B cell (primary cell): Measurements from ENCODE around the gene ORM1. TPM values are rescaled to one million over a fixed set of nuclear protein-coding genes. Genes with fewer than 3 reads are reported as not detected.

ENCODE experiments used
- ATAC-seq: fragments of 200-7000 bp; cut with Tn5 transposase; one replicate; pipeline ENCODE4 v1.10.0; 2021; ENCODE audit warnings: low read depth, mild to moderate bottlenecking, moderate number of reproducible peaks, moderate library complexity
- CTCF ChIA-PET: fragments of 350-600 bp; sonication (Branson Sonifier 250); formaldehyde crosslinking; loops from one replicate; lab custom pipeline; 2021; ENCODE audit warnings: antibody characterized with exemption, inconsistent platforms; lab: Charles Lee
- POLR2A ChIA-PET: fragments of 350-600 bp; sonication (Branson Sonifier 250); formaldehyde crosslinking; loops from one replicate; lab custom pipeline; 2021; ENCODE audit warnings: antibody characterized with exemption; lab: Charles Lee
- DNase-seq: peaks from one replicate; pipeline ENCODE4 v3.0.0; 2013
- H2AFZ ChIP-seq: 2 replicates; pipeline ENCODE4 v1.6.1; 2012; ENCODE audit warnings: mild to moderate bottlenecking, low read depth, low read length; ENCODE audit not compliant: insufficient read depth, poor library complexity, severe bottlenecking
- H3K27ac ChIP-seq, 2 donors: 1 replicate in 1 of 2; 2 replicates in 1 of 2; pipeline ENCODE4 v1.5.1; 2012 to 2013; ENCODE audit warnings: low read length in 2 of 2, mild to moderate bottlenecking in 2 of 2, moderate library complexity in 1 of 2
- H3K27me3 ChIP-seq, 4 experiments: fragments of 200-600 bp in 1 of 4; sonication (generic) in 1 of 4; replicated peaks in 1 of 4; 1 replicate in 2 of 4; 2 replicates in 2 of 4; pipeline versions ENCODE4 v1.6.1 to v1.7.0; 2013 to 2016; ENCODE audit warnings: low read length in 3 of 4, mild to moderate bottlenecking in 2 of 4, mixed read lengths in 1 of 4, moderate library complexity in 1 of 4; ENCODE audit not compliant: insufficient read depth in 4 of 4, control insufficient read depth in 3 of 4; ENCODE audit errors: control extremely low read depth in 1 of 4
- H3K36me3 ChIP-seq, 2 experiments: replicated peaks in 1 of 2; 1 replicate in 1 of 2; 2 replicates in 1 of 2; pipeline versions ENCODE4 v1.6.1 to v1.7.1; 2013; ENCODE audit warnings: low read length in 1 of 2; ENCODE audit not compliant: insufficient read depth in 2 of 2, control insufficient read depth in 1 of 2; ENCODE audit errors: control extremely low read depth in 1 of 2, extremely low read depth in 1 of 2
- H3K4me1 ChIP-seq, 2 donors: fragments of 200-600 bp in 1 of 2; sonication (generic) in 1 of 2; 1 replicate in 1 of 2; 2 replicates in 1 of 2; pipeline versions ENCODE4 v1.5.1 to v1.6.1; 2013 to 2017; ENCODE audit warnings: low read length in 2 of 2; ENCODE audit not compliant: control insufficient read depth in 2 of 2, insufficient read depth in 2 of 2
- H3K4me2 ChIP-seq: replicated peaks from 2 replicates; pipeline ENCODE3; 2012; ENCODE audit warnings: mild to moderate bottlenecking, low read depth, low read length; ENCODE audit not compliant: poor library complexity, severe bottlenecking
- H3K4me3 ChIP-seq, 5 experiments: fragments of 200-600 bp in 1 of 5; sonication (generic) in 1 of 5; 1 replicate in 3 of 5; 2 replicates in 2 of 5; pipeline versions ENCODE4 v1.5.1 to v1.7.0; 2011 to 2016; ENCODE audit warnings: low read length in 4 of 5, mild to moderate bottlenecking in 4 of 5, low read depth in 2 of 5, control low read depth in 1 of 5, moderate library complexity in 1 of 5; ENCODE audit not compliant: insufficient read depth in 1 of 5; ENCODE audit errors: control extremely low read depth in 1 of 5, extremely low read depth in 1 of 5
- H3K79me2 ChIP-seq: fragments of 200-600 bp; sonication (generic); one replicate; pipeline ENCODE4 v1.6.0; 2016; ENCODE audit warnings: low read length; ENCODE audit not compliant: control insufficient read depth, insufficient read depth
- H3K9ac ChIP-seq: fragments of 200-600 bp; sonication (generic); 2 replicates; pipeline ENCODE4 v1.6.1; 2017; ENCODE audit warnings: mild to moderate bottlenecking, low read length, moderate library complexity
- H3K9me3 ChIP-seq, 3 donors: one replicate each; pipeline versions ENCODE4 v1.6.1 to v1.7.1; 2013; ENCODE audit warnings: low read length in 2 of 3; ENCODE audit not compliant: control insufficient read depth in 2 of 3, insufficient read depth in 1 of 3; ENCODE audit errors: control extremely low read depth in 1 of 3
- H4K20me1 ChIP-seq: 2 replicates; pipeline ENCODE4 v1.6.0; 2012; ENCODE audit warnings: mild to moderate bottlenecking, low read length; ENCODE audit not compliant: insufficient read depth, control insufficient read depth, poor library complexity, severe bottlenecking
- H3K27ac Mint-ChIP-seq: one replicate; pipeline ENCODE4 v1.8.0; 2021; ENCODE audit warnings: mixed read lengths
- H3K27me3 Mint-ChIP-seq: one replicate; pipeline ENCODE4 v1.8.0; 2021; ENCODE audit warnings: mixed read lengths
- H3K4me1 Mint-ChIP-seq: one replicate; pipeline ENCODE4 v1.8.0; 2021; ENCODE audit warnings: mixed read lengths
- H3K4me3 Mint-ChIP-seq: one replicate; pipeline ENCODE4 v1.8.0; 2021; ENCODE audit warnings: mixed read lengths
- H3K9me3 Mint-ChIP-seq: one replicate; pipeline ENCODE4 v1.8.0; 2022; ENCODE audit warnings: mixed read lengths; ENCODE audit not compliant: insufficient read depth
- CTCF ChIP-seq: fragments of 200-600 bp; IDR thresholded peaks from one replicate; pipeline ENCODE4 v1.8.0; 2022; ENCODE audit warnings: antibody characterized with exemption, mild to moderate bottlenecking
- EZH2 ChIP-seq: IDR thresholded peaks from 2 replicates; pipeline ENCODE4 v1.6.1; 2012; ENCODE audit warnings: borderline replicate concordance, low read depth, mild to moderate bottlenecking, moderate library complexity, low read length; ENCODE audit not compliant: insufficient read depth, poor library complexity, severe bottlenecking
- WGBS: methylation state at CpG from one replicate; pipeline ENCODE4 v1.1.5; 2013; ENCODE audit warnings: missing lambda C conversion rate; ENCODE audit not compliant: insufficient coverage; 5-methylcytosine and 5-hydroxymethylcytosine counted together
- intact Hi-C: fragments of 100-400 bp; cut with micrococcal nuclease; formaldehyde crosslinking; loops from one replicate; pipeline ENCODE4 v1.10.0; 2022
- polyA plus RNA-seq: library from polyadenylated mRNA; depleted of rRNA; stranded (reverse); fragments of >200 nt; gene quantifications from 2 replicates; pipeline ENCODE4 v1.2.3, GENCODE V29; 2012
- total RNA-seq, 2 donors: library from RNA; stranded (reverse); fragments of 120-200 nt in 1 of 2; gene quantifications; 1 replicate in 1 of 2; 2 replicates in 1 of 2; pipeline versions ENCODE4 v1.2.3 to v1.2.4, GENCODE V29; 2013 to 2022

Gene ORM1
- total and polyA plus RNA-seq, 2 donors (not counting 1 experiment from before 2014, with no cell fraction given), result 0.13 TPM; not detected in 1

GRCh38 chr9:114367772-114368569, 45.1 kb downstream of the ORM1 start:
- Mint-ChIP-seq H3K4me3 (peak overlapping the region; percentile 71), H3K4me1 (peaks cover 94% of the 10 kb centered on the region), H3K9me3 (peaks cover 3% of the 10 kb centered on the region), H3K27me3 (no peaks in the 10 kb centered on the region), H3K27ac (peak overlapping the region; percentile 90)
- H3K27me3 ChIP-seq, result no peaks in the 10 kb centered on the region
- TF ChIP-seq CTCF (no peak), EZH2 (no peak)
- H4K20me1 ChIP-seq, result no peaks in the 10 kb centered on the region
- peak overlapping the region; percentile 80 for H3K27ac ChIP-seq
- peak overlapping the region; percentile 19 for H3K9ac ChIP-seq
- no peaks in the 10 kb centered on the region for H3K9me3 ChIP-seq
- intact Hi-C loops, result no loop called here
- DNase-seq, result peak; percentile 54
- peak overlapping the region; percentile 72 for H3K4me2 ChIP-seq
- WGBS, result 80% methylated on average over 11 of the region's 14 CpGs
- POLR2A ChIA-PET, result interaction anchor here (0.6 to 8.6 kb wide), 8 partner anchors 10 to 743 kb away, joined by 3 to 108 read pairs (median 3); partner anchors contain the start of gene AKNA
- peaks cover 5 to 82% of the 10 kb centered on the region in 2 experiments for H3K36me3 ChIP-seq
- H3K4me1 ChIP-seq, result peaks cover 96 to 99% of the 10 kb centered on the region in 2 donors
- CTCF ChIA-PET, result interaction anchor here (0.8 to 3.4 kb wide), 8 partner anchors 14 to 38 kb away, joined by 3 to 34 read pairs (median 5); partner anchors contain the start of gene AKNA
- peaks cover 65% of the 10 kb centered on the region for H3K79me2 ChIP-seq
- ATAC-seq, result peak; percentile 22
- H2AFZ ChIP-seq, result no peak overlapping the region
- peak overlapping the region in 1 of 5 experiments; percentile 45 for H3K4me3 ChIP-seq
